ENCODE results near the gene PRSS48.

PRSS48 gene

DNA sequence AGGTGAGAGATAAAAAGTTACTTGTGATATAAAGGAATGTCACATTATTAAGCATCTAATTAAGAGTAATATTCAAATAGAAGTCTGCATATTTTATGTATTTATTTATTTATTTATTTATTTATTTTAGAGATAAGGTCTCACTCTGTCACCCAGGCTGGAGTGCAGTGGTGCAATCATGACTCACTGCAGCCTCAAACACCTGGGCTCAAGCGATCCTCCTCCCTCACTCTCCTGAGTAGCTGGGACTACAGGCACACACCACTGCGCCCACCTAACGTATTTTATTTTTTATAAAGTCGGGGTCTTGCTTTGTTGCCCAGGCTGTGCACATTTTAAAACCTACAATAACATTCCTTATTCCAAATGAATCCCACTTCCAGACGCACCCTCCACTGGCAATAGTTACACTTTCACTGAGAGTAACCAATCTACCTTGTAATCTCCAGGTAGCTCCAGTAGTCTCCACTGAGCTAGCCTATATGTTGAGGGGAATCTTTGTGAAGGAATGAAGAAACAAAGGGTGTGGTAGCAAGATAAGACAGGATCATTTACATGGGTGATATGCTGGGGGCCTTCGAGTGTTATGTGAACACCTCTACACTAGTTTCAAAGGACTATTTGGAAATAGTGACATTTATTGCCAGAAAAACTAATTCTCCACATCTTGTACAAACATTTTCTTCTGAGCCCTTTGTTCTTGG is 36.5 kb downstream of the PRSS48 start:
- TF ChIP-seq ZFX (IDR thresholded peaks at IDR 0.05) = no peak
- TF ChIP-seq, protein P1, sequence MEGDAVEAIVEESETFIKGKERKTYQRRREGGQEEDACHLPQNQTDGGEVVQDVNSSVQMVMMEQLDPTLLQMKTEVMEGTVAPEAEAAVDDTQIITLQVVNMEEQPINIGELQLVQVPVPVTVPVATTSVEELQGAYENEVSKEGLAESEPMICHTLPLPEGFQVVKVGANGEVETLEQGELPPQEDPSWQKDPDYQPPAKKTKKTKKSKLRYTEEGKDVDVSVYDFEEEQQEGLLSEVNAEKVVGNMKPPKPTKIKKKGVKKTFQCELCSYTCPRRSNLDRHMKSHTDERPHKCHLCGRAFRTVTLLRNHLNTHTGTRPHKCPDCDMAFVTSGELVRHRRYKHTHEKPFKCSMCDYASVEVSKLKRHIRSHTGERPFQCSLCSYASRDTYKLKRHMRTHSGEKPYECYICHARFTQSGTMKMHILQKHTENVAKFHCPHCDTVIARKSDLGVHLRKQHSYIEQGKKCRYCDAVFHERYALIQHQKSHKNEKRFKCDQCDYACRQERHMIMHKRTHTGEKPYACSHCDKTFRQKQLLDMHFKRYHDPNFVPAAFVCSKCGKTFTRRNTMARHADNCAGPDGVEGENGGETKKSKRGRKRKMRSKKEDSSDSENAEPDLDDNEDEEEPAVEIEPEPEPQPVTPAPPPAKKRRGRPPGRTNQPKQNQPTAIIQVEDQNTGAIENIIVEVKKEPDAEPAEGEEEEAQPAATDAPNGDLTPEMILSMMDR (conservative IDR thresholded peaks at IDR 0.05) = no peak
- no peak overlapping the region for H3K27ac ChIP-seq

DNA sequence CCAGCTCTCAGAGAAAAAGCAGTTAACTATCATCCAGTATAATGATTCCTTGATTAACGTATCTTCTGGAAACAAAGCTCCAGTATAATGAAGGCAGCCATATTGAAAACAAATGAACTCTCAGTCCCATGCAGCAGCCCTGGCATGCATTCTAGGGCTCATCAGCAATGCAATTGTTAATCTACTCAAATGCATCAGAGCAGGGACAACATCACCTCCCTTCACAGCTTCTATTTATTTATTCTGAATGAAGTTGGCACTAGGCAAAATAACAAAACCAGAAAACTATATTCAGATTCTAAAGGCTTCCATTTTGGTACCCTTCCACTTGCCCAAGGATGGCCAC is 37.0 kb downstream of the PRSS48 start:
- no peak overlapping the region for H3K27ac ChIP-seq
- no peak for TF ChIP-seq ZFX (IDR thresholded peaks at IDR 0.05)
- TF ChIP-seq, protein P1 (conservative IDR thresholded peaks at IDR 0.05) = no peak

DNA sequence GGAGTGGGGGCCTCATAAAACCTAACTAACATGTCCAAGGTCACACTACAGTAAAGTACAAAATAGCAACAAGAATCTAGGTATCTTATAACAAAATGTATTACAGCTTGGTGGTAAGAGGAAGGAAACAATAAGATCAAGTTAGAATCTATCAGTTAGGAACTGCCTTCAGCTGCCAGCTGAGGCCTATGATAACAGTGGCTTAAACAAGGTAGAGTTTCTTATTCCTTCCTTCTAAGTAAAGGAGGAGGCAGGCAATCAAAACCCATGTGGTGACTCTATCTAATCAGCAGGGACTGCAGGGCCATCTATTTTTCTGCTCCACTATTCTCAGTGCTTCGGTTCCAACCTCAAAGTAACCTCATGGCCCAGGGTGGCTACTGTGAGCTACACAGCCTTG is 37.5 kb downstream of the PRSS48 start:
- H3K27ac ChIP-seq = no peak overlapping the region
- TF ChIP-seq ZFX (IDR thresholded peaks at IDR 0.05) = no peak
- TF ChIP-seq, protein P1 (conservative IDR thresholded peaks at IDR 0.05) = no peak

DNA sequence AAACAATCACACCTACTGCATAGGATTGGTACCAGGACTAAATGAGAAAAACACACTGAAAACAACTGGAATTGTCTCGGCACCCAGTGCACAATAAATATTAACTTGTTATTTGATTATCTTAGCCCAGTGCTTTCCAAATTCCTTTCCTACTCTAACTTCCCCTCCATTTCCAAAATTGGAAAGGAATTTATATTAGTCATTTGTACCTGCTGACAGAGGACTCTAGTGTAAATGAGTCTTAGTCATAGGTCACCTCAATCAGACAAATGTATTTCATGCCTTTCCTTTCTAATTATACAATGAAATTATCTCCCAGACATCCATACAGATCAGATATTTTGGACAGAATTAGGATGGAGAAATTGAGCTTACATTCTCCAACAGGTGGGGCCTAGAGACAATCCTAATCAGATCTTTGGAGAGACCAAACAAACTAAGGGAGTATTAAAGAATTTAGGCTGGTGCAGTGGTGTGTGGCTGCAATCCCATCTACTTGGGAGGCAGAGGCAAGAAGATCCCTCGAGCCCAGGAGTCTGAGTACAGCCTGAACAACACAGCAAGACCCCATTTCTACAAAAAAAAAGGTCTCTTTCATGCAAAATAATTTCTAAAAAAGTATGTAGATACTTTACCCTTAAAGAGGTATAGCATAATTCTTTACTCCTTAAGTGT is 38.4 kb downstream of the PRSS48 start:
- TF ChIP-seq, protein P1 (conservative IDR thresholded peaks at IDR 0.05) = no peak
- no peak for TF ChIP-seq ZFX (IDR thresholded peaks at IDR 0.05)

DNA sequence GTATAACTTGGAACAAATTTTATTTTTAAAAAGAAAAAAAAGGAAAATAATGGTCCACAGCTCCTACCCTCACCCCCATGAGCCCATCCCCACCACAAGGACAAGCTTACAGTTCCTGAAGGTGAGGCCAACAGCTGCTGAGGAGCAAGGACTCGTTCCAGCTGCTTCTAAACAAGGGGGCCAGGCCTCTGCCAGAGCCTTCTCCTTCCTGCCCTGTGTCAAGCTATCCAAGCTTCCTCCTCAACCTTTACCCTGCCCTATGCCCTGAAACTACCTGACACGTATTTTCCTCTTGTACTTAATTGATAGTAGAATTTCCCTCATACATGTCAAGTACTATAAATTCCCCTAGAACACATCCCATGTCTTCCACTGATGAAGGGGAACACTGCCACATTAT is 39.7 kb downstream of the PRSS48 start:
- H3K27ac ChIP-seq = no peak overlapping the region
- TF ChIP-seq ZFX (IDR thresholded peaks at IDR 0.05) = no peak
- TF ChIP-seq, protein P1 (conservative IDR thresholded peaks at IDR 0.05) = no peak

More for the DNA sequence above, 38.4 kb downstream of the PRSS48 start:
- H3K27ac ChIP-seq = no peak overlapping the region

DNA sequence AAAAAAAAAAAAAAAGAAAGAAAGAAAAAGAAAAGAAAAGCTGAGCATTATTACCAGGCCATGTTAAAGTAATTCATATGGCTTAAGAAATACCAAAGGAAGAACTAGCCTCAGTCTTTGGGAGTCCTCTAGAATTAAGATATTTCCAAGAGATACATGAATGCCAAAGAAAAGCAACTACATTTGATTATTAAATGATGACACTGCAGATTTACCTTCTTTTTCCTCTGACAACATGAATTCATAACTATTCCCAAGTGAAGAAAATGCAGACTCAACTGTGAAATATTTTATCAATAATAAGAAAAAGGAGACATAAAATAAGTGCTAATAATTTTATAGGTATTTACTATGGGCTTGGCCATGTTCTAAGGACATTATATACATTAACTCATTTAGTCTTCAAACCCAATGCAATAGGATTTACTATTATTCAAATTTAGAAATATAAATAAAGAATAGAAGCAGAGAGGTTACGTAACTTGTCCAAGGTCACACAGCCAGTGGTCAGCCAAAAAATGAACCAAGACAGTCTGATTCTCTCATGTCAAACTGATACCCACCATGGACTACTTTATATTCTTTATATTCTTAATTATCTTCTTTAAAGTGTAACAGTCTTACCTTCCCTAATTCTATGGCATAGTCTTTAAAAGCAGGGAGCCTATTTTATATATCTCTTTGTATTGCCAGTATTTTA is 41.5 kb downstream of the PRSS48 start:
- no peak overlapping the region for H3K27ac ChIP-seq
- TF ChIP-seq ZFX (IDR thresholded peaks at IDR 0.05) = no peak
- TF ChIP-seq, protein P1 (conservative IDR thresholded peaks at IDR 0.05) = no peak

DNA sequence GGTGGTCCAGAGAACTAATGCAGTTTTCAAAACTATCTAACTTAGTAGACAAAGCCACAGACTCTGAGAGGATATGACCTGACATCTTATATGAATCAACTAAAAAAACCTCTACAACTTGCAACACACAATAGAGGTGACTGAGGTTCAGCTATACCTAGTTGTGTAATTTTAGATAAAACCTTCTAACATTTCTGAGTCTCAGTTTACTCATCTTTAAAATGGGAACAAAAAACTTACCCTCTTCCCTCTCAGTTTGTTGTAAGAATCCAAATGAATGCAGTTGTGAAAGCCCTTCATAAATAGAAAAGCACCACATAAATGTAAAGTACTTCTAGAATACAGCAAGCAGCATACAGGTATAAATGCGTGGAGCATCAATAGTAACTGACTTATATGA is 42.5 kb downstream of the PRSS48 start:
- no peak overlapping the region for H3K27ac ChIP-seq
- TF ChIP-seq ZFX (IDR thresholded peaks at IDR 0.05) = no peak
